H9 (cell line): Measurements from ENCODE around the gene FREM2. TPM values are rescaled to one million over a fixed set of nuclear protein-coding genes. Genes with fewer than 3 reads are reported as not detected.

Experiments used
- DNase-seq: peaks from one replicate; pipeline ENCODE4 v3.0.0-alpha.2; 2017
- H2AFZ ChIP-seq: one replicate; pipeline ENCODE4 v1.6.1; 2013; ENCODE audit warnings: mild to moderate bottlenecking, low read length, control low read depth, moderate library complexity
- H2AK5ac ChIP-seq: 2 replicates; pipeline ENCODE4 v1.6.1; 2013; ENCODE audit warnings: low read length, control low read depth, mixed read lengths; ENCODE audit not compliant: insufficient read length
- H2BK120ac ChIP-seq: one replicate; pipeline ENCODE4 v1.6.1; 2013; ENCODE audit warnings: low read depth, mild to moderate bottlenecking, low read length, control low read depth, inconsistent platforms; ENCODE audit not compliant: poor library complexity, severe bottlenecking
- H2BK12ac ChIP-seq: 2 replicates; pipeline ENCODE4 v1.6.1; 2013; ENCODE audit warnings: low read length, control low read depth, mixed read lengths, low read depth; ENCODE audit not compliant: insufficient read length
- H2BK15ac ChIP-seq: 2 replicates; pipeline ENCODE4 v1.6.1; 2013; ENCODE audit warnings: low read depth, low read length, control low read depth
- H2BK20ac ChIP-seq: one replicate; pipeline ENCODE4 v1.6.1; 2013; ENCODE audit warnings: low read depth, mild to moderate bottlenecking, low read length, control low read depth, inconsistent platforms; ENCODE audit not compliant: poor library complexity, severe bottlenecking
- H2BK5ac ChIP-seq: 2 replicates; pipeline ENCODE4 v1.6.1; 2013; ENCODE audit warnings: low read length, control low read depth, mixed read lengths; ENCODE audit not compliant: insufficient read length
- H3K14ac ChIP-seq: 2 replicates; pipeline ENCODE4 v1.6.1; 2013; ENCODE audit warnings: low read length, control low read depth; ENCODE audit not compliant: insufficient read depth
- H3K18ac ChIP-seq: 2 replicates; pipeline ENCODE4 v1.6.1; 2013; ENCODE audit warnings: low read depth, mild to moderate bottlenecking, mixed read lengths, low read length, control low read depth; ENCODE audit not compliant: insufficient read length
- H3K23ac ChIP-seq: 2 replicates; pipeline ENCODE4 v1.6.1; 2013; ENCODE audit warnings: low read length, control low read depth, mixed read lengths, low read depth; ENCODE audit not compliant: insufficient read length
- H3K23me2 ChIP-seq: 2 replicates; pipeline ENCODE4 v1.6.1; 2013; ENCODE audit warnings: low read depth, mild to moderate bottlenecking, mixed read lengths, low read length, control low read depth; ENCODE audit not compliant: insufficient read length, poor library complexity, severe bottlenecking
- H3K27ac ChIP-seq: 2 replicates; pipeline ENCODE4 v1.5.1; 2013; ENCODE audit warnings: low read length, control low read depth, mixed read lengths, low read depth; ENCODE audit not compliant: insufficient read length
- H3K27me3 ChIP-seq: 2 replicates; pipeline ENCODE4 v1.6.1; 2013; ENCODE audit warnings: low read length, control low read depth, inconsistent platforms; ENCODE audit not compliant: insufficient read depth
- H3K4ac ChIP-seq: 2 replicates; pipeline ENCODE4 v1.6.1; 2013; ENCODE audit warnings: low read depth, mild to moderate bottlenecking, control low read depth, inconsistent platforms, low read length, moderate library complexity
- H3K4me1 ChIP-seq: 2 replicates; pipeline ENCODE4 v1.6.1; 2013; ENCODE audit warnings: low read length, control low read depth, inconsistent platforms; ENCODE audit not compliant: insufficient read depth
- H3K4me2 ChIP-seq: 2 replicates; pipeline ENCODE4 v1.6.1; 2013; ENCODE audit warnings: low read length, control low read depth, mixed read lengths; ENCODE audit not compliant: insufficient read length, insufficient read depth
- H3K56ac ChIP-seq: 2 replicates; pipeline ENCODE4 v1.6.1; 2013; ENCODE audit warnings: low read depth, mild to moderate bottlenecking, mixed read lengths, low read length, control low read depth; ENCODE audit not compliant: insufficient read length
- H3K79me1 ChIP-seq: 2 replicates; pipeline ENCODE4 v1.6.1; 2013; ENCODE audit warnings: low read depth, mild to moderate bottlenecking, moderate library complexity, low read length, control low read depth, inconsistent platforms; ENCODE audit not compliant: insufficient read depth, poor library complexity, severe bottlenecking
- H3K79me2 ChIP-seq: 2 replicates; pipeline ENCODE4 v1.6.1; 2013; ENCODE audit warnings: low read length, control low read depth, inconsistent platforms; ENCODE audit not compliant: insufficient read depth
- H3K9ac ChIP-seq: 2 replicates; pipeline ENCODE4 v1.6.1; 2013; ENCODE audit warnings: low read length, control low read depth, mixed read lengths; ENCODE audit not compliant: insufficient read length; ENCODE audit errors: extremely low read depth
- H3K9me3 ChIP-seq: one replicate; pipeline ENCODE4 v1.6.1; 2013; ENCODE audit warnings: low read depth, low read length, inconsistent platforms; ENCODE audit not compliant: control insufficient read depth
- H3T11ph ChIP-seq: one replicate; pipeline ENCODE4 v1.6.1; 2013; ENCODE audit warnings: mild to moderate bottlenecking, low read length, control low read depth, inconsistent platforms
- H4K20me1 ChIP-seq: one replicate; pipeline ENCODE4 v1.6.1; 2013; ENCODE audit not compliant: control insufficient read depth, insufficient read length, insufficient read depth
- H4K5ac ChIP-seq: 2 replicates; pipeline ENCODE4 v1.6.1; 2013; ENCODE audit warnings: low read depth, mild to moderate bottlenecking, mixed read lengths, low read length, control low read depth; ENCODE audit not compliant: insufficient read length
- H4K8ac ChIP-seq: replicated peaks from 2 replicates; pipeline ENCODE4 v1.6.1; 2013; ENCODE audit warnings: low read length, control low read depth, mixed read lengths, low read depth; ENCODE audit not compliant: insufficient read length
- H4K91ac ChIP-seq: 2 replicates; pipeline ENCODE4 v1.6.1; 2013; ENCODE audit warnings: low read depth, mild to moderate bottlenecking, moderate library complexity, mixed read lengths, low read length, control low read depth; ENCODE audit not compliant: insufficient read length
- H3K27ac Mint-ChIP-seq, 3 experiments: 2 replicates in 2 of 3; 3 replicates in 1 of 3; pipeline ENCODE4 v1.8.0; 2020 to 2021; ENCODE audit warnings: mixed read lengths in 3 of 3, mild to moderate bottlenecking in 1 of 3, moderate library complexity in 1 of 3
- H3K27me3 Mint-ChIP-seq: 2 replicates; pipeline ENCODE4 v1.8.0; 2021; ENCODE audit warnings: low read depth, mild to moderate bottlenecking, moderate library complexity, mixed read lengths
- H3K36me3 Mint-ChIP-seq, 3 experiments: 2 replicates in 2 of 3; 3 replicates in 1 of 3; pipeline ENCODE4 v1.8.0; 2020 to 2021; ENCODE audit warnings: low read depth in 3 of 3, mixed read lengths in 3 of 3; ENCODE audit not compliant: insufficient read depth in 1 of 3
- H3K4me1 Mint-ChIP-seq, 2 experiments: 2 replicates each; pipeline ENCODE4 v1.8.0; 2020; ENCODE audit warnings: mixed read lengths in 2 of 2
- H3K4me3 Mint-ChIP-seq, 2 experiments: 2 replicates in 1 of 2; 3 replicates in 1 of 2; pipeline ENCODE4 v1.8.0; 2020 to 2021; ENCODE audit warnings: mild to moderate bottlenecking in 2 of 2, mixed read lengths in 2 of 2, moderate library complexity in 1 of 2
- H3K9me3 Mint-ChIP-seq, 2 experiments: 2 replicates in 1 of 2; 3 replicates in 1 of 2; pipeline ENCODE4 v1.8.0; 2020; ENCODE audit warnings: mild to moderate bottlenecking in 2 of 2, mixed read lengths in 2 of 2, moderate library complexity in 1 of 2
- CTCF ChIP-seq: fragments of 200-600 bp; sonication (generic); conservative IDR thresholded peaks from 3 replicates; pipeline ENCODE4 v1.8.0; 2021; ENCODE audit warnings: antibody characterized with exemption, mild to moderate bottlenecking
- WGBS: extraction: QIAGEN DNeasy Blood & Tissue Kit; methylation state at CpG from one replicate; pipeline ENCODE4 v1.1.7; 2013; ENCODE audit warnings: missing lambda C conversion rate, low lambda C conversion rate, mixed read lengths; ENCODE audit not compliant: insufficient read length; ENCODE audit errors: extremely low coverage; 5-methylcytosine and 5-hydroxymethylcytosine counted together
- total RNA-seq: library from RNA; stranded (reverse); gene quantifications from 2 replicates; pipeline ENCODE4 v1.2.1, GENCODE V29; 2021

The FREM2 gene
- total RNA-seq, 1 experiment from 2014 or later: 16.0 TPM

- WGBS: no CpG with 5 or more reads among the region's 2 CpGs
Observed at GRCh38 chr13:38693641-38694040, 6.8 kb downstream of the FREM2 start.

More at GRCh38 chr13:38693641-38694040, 6.8 kb downstream of the FREM2 start:
- no peaks in the 10 kb centered on the region; the same call in 1 of the 2 replicates for H3K27me3 ChIP-seq
- no peak overlapping the region for H3K18ac ChIP-seq
- no peak overlapping the region for H3K14ac ChIP-seq
- H3K4me2 ChIP-seq: no peak overlapping the region
- H4K20me1 ChIP-seq: no peaks in the 10 kb centered on the region
- no peaks in the 10 kb centered on the region for H3K79me2 ChIP-seq
- H3K23ac ChIP-seq: no peak overlapping the region
- TF ChIP-seq CTCF: no peak
- H3K4me1 ChIP-seq: peaks cover 3% of the 10 kb centered on the region; the same call in 1 of the 2 replicates
- peak overlapping the region in 2 of 3 experiments; percentile 33 to 73; a peak in 1 of 7 replicates for H3K27ac Mint-ChIP-seq
- H2BK120ac ChIP-seq: no peak overlapping the region
- no peak overlapping the region for H3T11ph ChIP-seq
- H3K9me3 Mint-ChIP-seq: peaks cover 9 to 17% of the 10 kb centered on the region in 2 experiments; a peak in 4 of 5 replicates
- peaks cover 11% of the 10 kb centered on the region for H3K27me3 Mint-ChIP-seq
- H3K4me1 Mint-ChIP-seq: peaks cover 14 to 15% of the 10 kb centered on the region in 2 experiments
- no peak overlapping the region for H3K9ac ChIP-seq
- H4K8ac ChIP-seq: no peak overlapping the region
- no peak overlapping the region for H2AFZ ChIP-seq
- H2BK12ac ChIP-seq: no peak overlapping the region
- no peak overlapping the region for H4K5ac ChIP-seq
- H2BK15ac ChIP-seq: no peak overlapping the region
- no peaks in the 10 kb centered on the region for H3K9me3 ChIP-seq
- H2AK5ac ChIP-seq: no peak overlapping the region
- no peak overlapping the region for H3K4ac ChIP-seq
- no peak overlapping the region for H4K91ac ChIP-seq
- H3K23me2 ChIP-seq: no peaks in the 10 kb centered on the region
- no peak overlapping the region for H3K56ac ChIP-seq
- peaks cover 32 to 41% (median 37%) of the 10 kb centered on the region in 3 experiments for H3K36me3 Mint-ChIP-seq
- H2BK5ac ChIP-seq: no peak overlapping the region
- H2BK20ac ChIP-seq: no peak overlapping the region
- H3K27ac ChIP-seq: no peak overlapping the region
- peak overlapping the region; percentile 7 to 14; a peak in 2 of 5 replicates for H3K4me3 Mint-ChIP-seq
- peaks cover 3% of the 10 kb centered on the region for H3K79me1 ChIP-seq
- DNase-seq: no peak
